M059J (cell line): ENCODE results near the gene SMARCAL1. TPM values are rescaled to one million over a fixed set of nuclear protein-coding genes. Genes with fewer than 3 reads are reported as not detected.
A peak's percentile ranks its signal among the peaks of the same experiment; 100 is the strongest.
"Not testable (repeated sequence)": the region's sequence is repeated elsewhere in the genome, so short reads cannot be mapped to it uniquely, and the experiment has no call there.

ENCODE experiments used
- DNase-seq: peaks from one replicate; pipeline ENCODE4 v3.0.0-alpha.2; 2012; ENCODE audit warnings: low read depth
- total RNA-seq: library from RNA; depleted of rRNA; stranded (reverse); fragments of >200 nt; shearing (Covaris generic); gene quantifications from 2 replicates; pipeline ENCODE4 v1.2.3, GENCODE V29; 2014

SMARCAL1 gene
- total RNA-seq, 1 experiment from 2014 or later: 6.1 TPM

GRCh38 chr2:216501854-216502253, 89.6 kb downstream of the SMARCAL1 start:
- no peak for DNase-seq

DNA sequence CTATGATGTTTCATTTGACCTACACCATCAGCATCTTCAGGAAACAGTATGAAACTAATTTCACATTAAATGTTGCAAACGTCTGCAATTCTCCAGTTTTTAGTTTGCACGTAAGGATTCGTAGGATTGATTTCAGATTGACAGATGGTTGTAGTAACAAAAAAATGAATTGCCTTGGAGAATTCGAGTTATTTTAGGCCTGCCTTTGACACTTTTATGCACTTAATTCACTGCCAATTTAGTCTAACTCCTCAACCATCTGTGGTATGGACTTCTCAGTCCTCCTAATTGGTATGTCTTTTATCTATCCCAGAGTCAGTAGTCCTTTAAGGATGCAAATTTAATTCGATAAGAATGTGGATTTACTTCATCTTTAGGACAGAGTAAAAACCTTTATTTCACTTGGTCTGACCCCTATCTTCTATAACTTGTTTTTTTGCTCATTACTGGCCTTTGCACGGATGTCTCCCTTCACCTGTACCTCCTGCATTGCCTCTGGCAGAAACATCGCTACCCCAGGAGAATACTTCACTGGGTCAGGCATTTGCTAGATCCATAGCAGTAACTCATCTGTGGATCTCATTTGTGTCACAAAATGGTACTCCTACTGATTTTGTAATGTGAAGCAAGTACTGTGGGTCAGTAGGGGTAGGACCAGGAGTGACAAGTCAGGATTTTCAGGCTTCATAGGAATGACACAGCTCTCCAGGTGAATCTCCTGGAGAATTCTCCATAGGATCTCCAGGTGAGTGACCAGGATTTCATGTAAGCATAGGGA, 90.3 kb downstream of the SMARCAL1 start:
- DNase-seq: no peak

- DNase-seq: no peak
Observed at GRCh38 chr2:216503159-216503629, 90.9 kb downstream of the SMARCAL1 start.

- no peak for DNase-seq
Observed at GRCh38 chr2:216503697-216504375, 91.6 kb downstream of the SMARCAL1 start.

GRCh38 chr2:216504376-216504762, 92.1 kb downstream of the SMARCAL1 start:
- no peak for DNase-seq

DNA sequence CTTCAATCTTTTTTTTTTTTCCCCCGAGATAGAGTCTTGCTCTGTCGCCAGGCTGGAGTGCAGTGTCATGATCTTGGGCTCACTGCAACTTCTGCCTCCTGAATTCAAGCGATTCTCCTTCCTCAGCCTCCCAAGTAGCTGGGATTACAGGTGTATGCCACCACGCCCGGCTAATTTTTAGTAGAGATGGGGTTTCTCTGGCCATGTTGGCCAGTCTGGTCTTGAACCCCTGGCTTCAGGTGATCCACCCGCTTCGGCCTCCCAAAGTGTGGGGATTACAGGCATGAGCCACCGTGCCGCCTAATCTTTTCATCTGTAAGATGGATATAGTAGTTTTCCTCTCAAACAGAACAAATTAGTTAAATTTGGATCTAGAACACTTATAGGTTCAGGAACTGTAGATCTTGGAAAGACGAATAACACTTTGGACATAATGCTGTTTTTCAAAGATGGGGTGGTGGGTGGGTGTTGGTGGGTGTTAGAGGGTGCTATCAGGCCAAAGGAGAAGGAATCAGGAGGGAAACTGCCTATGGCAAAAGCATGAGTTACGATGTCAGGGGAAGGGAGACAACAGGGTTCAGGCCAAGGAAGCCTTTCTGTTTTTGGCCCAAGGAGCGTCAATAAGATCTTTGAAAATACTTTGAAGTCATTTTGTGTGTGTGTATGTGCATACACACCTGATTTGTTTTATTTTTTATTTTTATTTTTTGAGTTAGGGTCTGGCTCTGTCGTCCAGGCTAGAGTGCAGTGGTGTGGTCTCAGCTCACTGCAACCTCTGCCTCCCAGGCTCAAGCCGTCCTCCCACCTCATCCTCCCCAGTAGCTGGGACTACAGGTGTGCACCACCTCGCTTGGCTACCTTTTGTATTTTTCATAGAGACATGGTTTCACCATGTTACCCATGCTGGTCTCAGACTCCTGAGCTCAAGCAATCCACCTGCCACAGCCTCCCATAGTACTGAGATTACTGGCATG, 93.1 kb downstream of the SMARCAL1 start:
- no peak for DNase-seq

GRCh38 chr2:216507220-216508160, 95.2 kb downstream of the SMARCAL1 start:
- DNase-seq: no peak

- DNase-seq: no peak
Observed at GRCh38 chr2:216508229-216508628, 95.9 kb downstream of the SMARCAL1 start.

- DNase-seq: peak; percentile 38
Observed at GRCh38 chr2:216516730-216517350, 104.6 kb downstream of the SMARCAL1 start.

- DNase-seq: no peak
Observed at GRCh38 chr2:216517447-216518225, 105.4 kb downstream of the SMARCAL1 start.

GRCh38 chr2:216518566-216519119, 106.4 kb downstream of the SMARCAL1 start:
- DNase-seq: not testable (repeated sequence)

GRCh38 chr2:216519154-216519762, 107.0 kb downstream of the SMARCAL1 start:
- DNase-seq: peak; percentile 81

GRCh38 chr2:216520112-216520511, 107.8 kb downstream of the SMARCAL1 start:
- peak; percentile 47 for DNase-seq

DNA sequence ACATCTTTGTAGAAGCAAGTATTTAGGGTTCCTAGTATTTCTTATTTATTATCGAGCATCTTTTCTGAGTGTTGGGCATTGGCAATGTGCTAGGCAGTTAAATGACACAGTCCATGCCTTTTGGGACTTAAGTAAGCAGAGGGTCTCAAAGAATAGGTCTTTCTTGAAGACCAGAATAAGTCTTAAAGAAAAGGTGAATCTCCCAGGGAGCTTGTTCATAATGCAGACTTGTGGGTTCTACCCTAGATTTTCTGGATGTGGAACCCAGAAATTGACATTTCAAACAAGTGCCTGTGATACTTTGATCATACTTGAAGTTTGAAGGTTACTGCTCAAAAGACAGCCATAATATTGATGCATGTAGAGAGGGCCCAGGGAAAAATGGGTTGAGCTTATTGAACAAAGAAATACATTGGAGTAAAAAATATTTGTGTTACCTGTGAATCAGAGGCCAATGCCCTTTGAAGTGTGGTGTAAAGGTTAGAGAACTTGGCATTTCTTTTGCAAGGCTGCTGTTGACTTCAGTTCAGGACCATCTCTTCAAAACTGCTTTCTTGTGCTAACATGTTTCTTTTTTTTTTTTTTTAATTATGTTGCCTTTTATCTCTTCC, 110.7 kb downstream of the SMARCAL1 start:
- no peak for DNase-seq

DNA sequence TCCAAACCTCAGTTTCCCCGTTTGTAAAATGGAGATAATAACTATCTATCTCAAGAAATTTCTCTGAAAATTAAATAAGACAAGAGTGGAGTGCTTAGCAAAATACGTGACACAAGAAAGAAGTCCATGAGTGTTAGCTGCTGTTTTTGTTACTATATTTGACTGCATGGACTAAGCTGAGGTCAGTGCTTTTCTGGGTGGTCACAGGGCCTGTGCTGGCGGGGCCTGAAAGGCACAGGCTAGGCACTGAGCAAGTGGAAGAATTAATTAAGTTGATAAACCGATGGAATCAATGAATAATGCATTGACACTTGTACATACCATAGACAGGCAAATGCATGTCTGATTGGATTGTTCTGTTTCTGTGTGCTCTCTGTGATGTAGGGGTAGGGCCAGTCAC, 113.7 kb downstream of the SMARCAL1 start:
- no peak for DNase-seq

DNA sequence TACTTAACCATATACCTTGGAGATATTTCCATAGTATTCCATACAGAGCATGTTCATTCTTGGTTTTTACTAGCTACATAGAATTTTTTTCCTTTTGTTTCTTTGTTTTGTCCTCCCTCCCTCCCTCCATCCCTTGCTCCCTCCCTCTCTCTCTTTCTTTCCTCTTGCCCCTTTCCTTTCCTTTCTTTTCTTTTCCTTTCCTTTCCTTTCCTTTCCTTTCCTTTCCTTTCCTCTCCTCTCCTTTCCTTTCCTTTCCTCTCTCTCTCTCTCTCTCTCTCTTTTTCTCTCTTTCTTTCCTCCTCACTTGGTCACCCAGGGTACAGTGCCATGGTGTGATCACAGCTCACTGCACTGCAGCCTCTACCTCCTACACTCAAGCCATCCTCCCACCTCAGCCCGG, 114.7 kb downstream of the SMARCAL1 start:
- no peak for DNase-seq

DNA sequence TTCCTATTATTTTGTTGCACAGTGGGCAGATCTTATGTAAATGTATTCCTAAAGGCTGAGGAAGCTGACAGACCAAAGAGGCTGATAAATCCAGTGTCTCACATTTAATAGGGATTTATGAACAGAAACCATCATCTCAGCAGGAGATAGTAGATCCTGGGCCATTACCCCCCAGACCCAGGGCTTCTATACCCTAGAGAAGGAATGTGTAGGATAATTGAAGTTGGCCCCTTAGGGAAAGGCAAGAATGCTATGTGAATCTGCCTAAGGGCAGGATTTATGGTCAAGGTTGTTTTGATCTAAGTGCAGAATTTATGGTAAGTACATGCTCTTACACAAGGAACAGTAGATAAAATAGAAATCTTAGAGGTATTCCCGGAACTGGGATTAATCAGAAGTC, 115.3 kb downstream of the SMARCAL1 start:
- no peak for DNase-seq

GRCh38 chr2:216532562-216532961, 120.3 kb downstream of the SMARCAL1 start:
- no peak for DNase-seq
